Skeletal muscle satellite cell (primary cell): Measurements from ENCODE around the gene PPP1R3E. TPM values are rescaled to one million over a fixed set of nuclear protein-coding genes. Genes with fewer than 3 reads are reported as not detected.

Source experiments
- H3K27me3 ChIP-seq: 2 replicates; pipeline ENCODE4 v1.7.0; 2013; ENCODE audit warnings: low read length; ENCODE audit not compliant: control insufficient read depth, insufficient read depth
- H3K36me3 ChIP-seq: 2 replicates; pipeline ENCODE4 v1.7.0; 2013; ENCODE audit warnings: mild to moderate bottlenecking, control low read depth, low read length; ENCODE audit not compliant: insufficient read depth
- H3K4me1 ChIP-seq: 2 replicates; pipeline ENCODE4 v1.7.0; 2013; ENCODE audit warnings: low read length; ENCODE audit not compliant: control insufficient read depth, insufficient read depth
- H3K4me2 ChIP-seq: 2 replicates; pipeline ENCODE4 v1.7.0; 2013; ENCODE audit warnings: mild to moderate bottlenecking, low read length
- H3K4me3 ChIP-seq: 2 replicates; pipeline ENCODE4 v1.7.0; 2013; ENCODE audit warnings: low read length
- H3K9ac ChIP-seq: 2 replicates; pipeline ENCODE4 v1.7.0; 2013; ENCODE audit warnings: mild to moderate bottlenecking, low read depth, low read length, moderate library complexity
- H3K9me3 ChIP-seq: replicated peaks from 2 replicates; pipeline ENCODE4 v1.7.0; 2013; ENCODE audit warnings: mild to moderate bottlenecking, control low read depth, low read length
- small RNA-seq: library from RNA; depleted of rRNA; stranded (forward); fragments of <200 nt; gene quantifications from one replicate; pipeline ENCODE3, GENCODE V24; 2012

PPP1R3E gene

GRCh38 chr14:23252420-23253333 is 50.0 kb downstream of the PPP1R3E start:
- Histone ChIP-seq H3K9ac (no peak overlapping the region), H3K9me3 (no peaks in the 10 kb centered on the region), H3K36me3 (no peaks in the 10 kb centered on the region), H3K4me2 (no peak overlapping the region), H3K4me3 (no peak overlapping the region), H3K4me1 (no peaks in the 10 kb centered on the region), H3K27me3 (peaks cover 42% of the 10 kb centered on the region)

- H3K27me3 ChIP-seq = peaks cover 45% of the 10 kb centered on the region
- no peak overlapping the region for H3K4me3 ChIP-seq
- no peaks in the 10 kb centered on the region for H3K36me3 ChIP-seq
- no peaks in the 10 kb centered on the region for H3K9me3 ChIP-seq
- H3K9ac ChIP-seq = no peak overlapping the region
- H3K4me1 ChIP-seq = no peaks in the 10 kb centered on the region
- H3K4me2 ChIP-seq = no peak overlapping the region
Observed at GRCh38 chr14:23252006-23252405, 50.7 kb downstream of the PPP1R3E start.

GRCh38 chr14:23249824-23250223 is 52.8 kb downstream of the PPP1R3E start:
- no peak overlapping the region for H3K4me3 ChIP-seq
- no peak overlapping the region for H3K9ac ChIP-seq
- no peaks in the 10 kb centered on the region for H3K36me3 ChIP-seq
- H3K4me1 ChIP-seq = no peaks in the 10 kb centered on the region
- no peaks in the 10 kb centered on the region for H3K9me3 ChIP-seq
- no peak overlapping the region for H3K4me2 ChIP-seq
- peaks cover 43% of the 10 kb centered on the region for H3K27me3 ChIP-seq

DNA sequence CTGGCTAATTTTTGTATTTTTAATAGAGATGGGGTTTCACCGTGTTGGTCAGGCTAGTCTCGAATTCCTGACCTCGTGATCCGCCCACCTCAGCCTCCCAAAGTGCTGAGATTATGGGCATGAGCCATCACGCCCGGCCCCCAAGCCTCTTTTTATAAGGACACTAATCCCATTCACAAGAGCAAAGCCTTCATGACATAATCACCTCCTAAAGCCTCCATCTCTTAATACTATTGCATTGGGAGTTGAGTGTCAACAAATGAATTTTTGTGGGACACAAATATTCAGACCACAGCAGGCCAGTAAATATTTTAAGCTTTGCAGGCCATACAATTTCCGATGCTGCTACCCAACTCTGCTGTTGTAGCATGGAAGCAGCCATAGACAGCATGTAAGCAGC is 54.1 kb downstream of the PPP1R3E start:
- Histone ChIP-seq H3K27me3 (peaks cover 37% of the 10 kb centered on the region), H3K9ac (no peak overlapping the region), H3K4me1 (no peaks in the 10 kb centered on the region), H3K9me3 (no peaks in the 10 kb centered on the region), H3K4me3 (no peak overlapping the region), H3K4me2 (no peak overlapping the region), H3K36me3 (no peaks in the 10 kb centered on the region)

Small RNA genes lying within 50 kb of the gene (small RNA-seq; reads per million reads assigned to genes)
- gene RNU6-1046P = not detected
